GM12874 (cell line): Measurements from ENCODE around the gene MFSD12.

ENCODE experiments used
- TF ChIP-seq, protein P1 (sequence below): IDR thresholded peaks from 2 replicates; pipeline ENCODE4 v1.5.1; 2011; ENCODE audit warnings: low read depth, mild to moderate bottlenecking, control low read depth, low read length, moderate library complexity; ENCODE audit not compliant: insufficient read depth

MFSD12 gene

DNA sequence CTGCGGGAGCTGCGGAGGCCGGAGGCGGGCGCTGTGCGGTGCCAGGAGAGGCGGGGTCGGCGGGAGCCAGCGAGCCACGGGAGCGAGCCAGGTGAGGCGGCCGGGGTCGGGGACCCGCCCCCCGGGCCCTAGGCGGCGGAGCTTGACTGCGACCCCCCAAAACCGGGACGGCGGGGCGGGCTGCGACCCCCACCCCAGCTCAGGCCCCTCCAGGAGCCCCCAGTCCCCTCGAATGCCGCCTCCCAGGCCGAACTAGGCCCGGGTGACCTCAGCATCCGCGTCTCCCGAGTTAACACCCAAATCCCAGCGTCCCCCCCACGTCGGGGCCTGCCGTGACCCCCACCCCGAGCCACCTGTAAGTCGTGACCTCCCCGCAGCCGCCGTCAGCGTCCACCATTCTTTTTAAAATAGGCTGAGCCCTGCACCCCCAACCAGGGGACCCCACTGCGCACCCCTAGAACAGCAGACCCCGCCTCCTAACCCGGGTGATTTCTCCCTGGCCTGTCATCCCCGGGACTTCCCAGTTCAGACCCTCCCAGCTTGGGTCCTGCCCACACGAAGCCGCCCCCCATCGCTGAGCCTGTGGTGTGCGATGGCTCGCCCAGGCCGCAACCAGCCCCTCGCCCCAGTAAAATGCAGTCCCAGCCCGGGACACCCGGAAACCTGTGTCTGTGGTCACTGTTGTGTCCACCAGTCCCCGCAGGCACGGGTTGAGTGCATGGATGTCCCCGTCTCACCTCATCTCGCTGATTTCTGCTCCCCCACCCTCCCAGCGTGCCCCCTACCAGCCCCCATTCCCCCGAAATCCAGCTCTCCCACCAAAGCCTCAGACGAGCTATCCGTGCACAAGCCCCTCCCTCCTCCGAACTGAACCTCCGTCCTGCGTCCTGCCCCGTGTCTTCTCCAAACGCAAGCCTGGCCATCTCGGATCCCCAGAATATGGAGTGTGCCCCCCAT, 50.7 kb downstream of the MFSD12 start:
- TF ChIP-seq, protein P1, sequence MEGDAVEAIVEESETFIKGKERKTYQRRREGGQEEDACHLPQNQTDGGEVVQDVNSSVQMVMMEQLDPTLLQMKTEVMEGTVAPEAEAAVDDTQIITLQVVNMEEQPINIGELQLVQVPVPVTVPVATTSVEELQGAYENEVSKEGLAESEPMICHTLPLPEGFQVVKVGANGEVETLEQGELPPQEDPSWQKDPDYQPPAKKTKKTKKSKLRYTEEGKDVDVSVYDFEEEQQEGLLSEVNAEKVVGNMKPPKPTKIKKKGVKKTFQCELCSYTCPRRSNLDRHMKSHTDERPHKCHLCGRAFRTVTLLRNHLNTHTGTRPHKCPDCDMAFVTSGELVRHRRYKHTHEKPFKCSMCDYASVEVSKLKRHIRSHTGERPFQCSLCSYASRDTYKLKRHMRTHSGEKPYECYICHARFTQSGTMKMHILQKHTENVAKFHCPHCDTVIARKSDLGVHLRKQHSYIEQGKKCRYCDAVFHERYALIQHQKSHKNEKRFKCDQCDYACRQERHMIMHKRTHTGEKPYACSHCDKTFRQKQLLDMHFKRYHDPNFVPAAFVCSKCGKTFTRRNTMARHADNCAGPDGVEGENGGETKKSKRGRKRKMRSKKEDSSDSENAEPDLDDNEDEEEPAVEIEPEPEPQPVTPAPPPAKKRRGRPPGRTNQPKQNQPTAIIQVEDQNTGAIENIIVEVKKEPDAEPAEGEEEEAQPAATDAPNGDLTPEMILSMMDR, result no peak

DNA sequence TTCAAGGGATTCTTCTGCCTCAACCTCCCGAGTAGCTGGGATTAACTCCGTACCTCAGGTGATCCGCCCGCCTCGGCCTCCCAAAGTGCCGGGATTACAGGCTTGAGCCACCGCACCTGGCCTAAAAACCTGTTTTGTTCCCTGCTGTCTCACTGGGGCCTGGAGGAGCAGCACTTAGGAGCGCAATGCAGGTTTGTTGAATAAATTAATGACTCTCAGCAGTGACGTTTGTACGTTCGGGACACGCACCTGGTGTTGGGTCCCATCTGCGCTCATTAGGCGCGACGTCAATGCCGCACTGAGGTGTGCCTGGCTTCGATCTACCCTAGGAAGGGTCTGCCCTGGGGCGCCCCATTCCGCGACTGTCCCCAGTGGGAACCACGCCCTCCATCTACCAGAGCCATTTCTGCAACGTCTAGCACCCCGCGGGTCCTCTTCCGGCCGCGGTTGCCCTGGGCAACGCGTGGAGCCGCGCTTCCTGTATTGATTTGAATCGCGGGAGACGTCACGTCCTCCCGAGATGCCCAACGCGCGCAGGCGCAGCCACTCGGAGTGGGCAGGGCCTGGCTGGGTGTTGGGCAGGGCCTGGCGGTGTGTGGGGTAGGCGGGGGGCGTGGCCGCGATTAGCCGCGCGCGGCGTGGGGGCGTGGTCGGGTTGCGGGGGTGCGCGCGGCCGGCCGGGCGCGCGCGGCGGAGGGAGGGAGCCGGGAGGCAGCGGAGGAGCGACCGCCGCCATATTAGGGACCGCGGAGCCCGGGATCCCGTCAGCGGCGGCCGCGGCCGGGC, 51.6 kb downstream of the MFSD12 start, which contains the start of gene FZR1:
FZR1 (plus strand) TSS at position 714 of the 786 bp plus-strand sequence. CDS start 16,679 bp downstream, outside the sequence.
- TF ChIP-seq, protein P1, result no peak

DNA sequence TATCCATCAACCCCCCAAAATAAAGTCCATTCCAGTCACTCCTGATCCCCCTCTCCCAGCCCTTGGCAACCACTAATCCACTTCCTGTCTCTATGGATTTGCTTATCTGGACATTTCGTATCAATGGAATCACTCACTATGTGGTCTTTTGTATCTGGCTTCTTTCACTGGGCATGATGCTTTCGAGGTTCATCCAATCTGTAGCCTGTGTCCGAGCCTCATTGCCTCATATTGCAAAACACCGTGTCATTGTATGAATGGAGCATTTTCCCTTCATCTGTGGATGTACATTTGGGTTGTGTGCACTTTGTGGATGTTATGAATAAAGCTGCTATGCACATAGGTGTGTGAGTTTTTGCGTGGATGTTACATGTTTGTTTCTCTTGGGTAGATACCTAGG, 52.7 kb downstream of the MFSD12 start:
- TF ChIP-seq, protein P1, result no peak

DNA sequence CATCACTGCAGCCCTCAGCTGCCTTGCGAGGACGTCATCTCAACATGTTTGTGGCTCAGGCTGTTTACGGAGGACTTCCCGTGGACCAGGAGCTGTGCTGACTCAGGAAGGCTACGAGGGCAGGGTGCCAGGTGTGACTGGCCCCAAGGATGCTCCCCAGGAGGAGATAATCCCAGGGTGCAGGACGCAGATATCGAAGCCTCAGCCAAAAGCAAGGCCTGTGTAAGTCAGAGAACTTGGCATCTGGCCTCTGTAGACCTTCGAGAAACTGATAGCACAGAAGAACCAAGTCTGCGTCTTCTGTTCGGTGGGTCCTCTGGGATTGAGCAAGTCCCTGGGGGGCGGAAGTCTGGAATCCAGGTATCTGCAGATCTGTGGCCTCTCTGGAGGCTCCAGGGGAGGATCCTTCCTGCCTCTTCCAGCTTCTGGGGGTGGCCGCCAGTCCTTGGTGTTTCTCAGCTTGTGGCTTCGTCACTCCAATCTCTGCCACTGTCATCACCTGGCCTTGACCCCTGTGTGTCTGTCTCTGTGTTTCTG, 54.3 kb downstream of the MFSD12 start:
- TF ChIP-seq, protein P1, result no peak

DNA sequence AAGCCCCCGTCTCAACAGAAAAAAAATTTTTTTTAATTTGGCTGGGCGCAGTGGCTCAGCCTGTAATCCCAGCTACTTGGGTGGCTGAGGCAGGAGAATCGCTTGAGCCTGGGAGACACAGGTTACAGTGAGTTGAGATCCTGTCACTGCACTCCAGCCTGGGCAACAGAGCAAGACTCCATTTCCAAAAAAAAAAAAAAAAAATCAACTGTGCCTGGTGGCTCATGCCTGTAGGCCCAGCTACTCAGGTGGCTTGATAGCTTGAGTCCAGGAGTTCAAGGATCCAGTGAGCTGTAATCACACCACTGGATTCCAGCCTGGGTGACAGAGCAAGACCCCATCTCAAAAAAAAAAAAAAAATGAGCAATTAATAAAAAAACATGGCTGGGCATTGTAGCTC, 55.6 kb downstream of the MFSD12 start:
- TF ChIP-seq, protein P1, result no peak

DNA sequence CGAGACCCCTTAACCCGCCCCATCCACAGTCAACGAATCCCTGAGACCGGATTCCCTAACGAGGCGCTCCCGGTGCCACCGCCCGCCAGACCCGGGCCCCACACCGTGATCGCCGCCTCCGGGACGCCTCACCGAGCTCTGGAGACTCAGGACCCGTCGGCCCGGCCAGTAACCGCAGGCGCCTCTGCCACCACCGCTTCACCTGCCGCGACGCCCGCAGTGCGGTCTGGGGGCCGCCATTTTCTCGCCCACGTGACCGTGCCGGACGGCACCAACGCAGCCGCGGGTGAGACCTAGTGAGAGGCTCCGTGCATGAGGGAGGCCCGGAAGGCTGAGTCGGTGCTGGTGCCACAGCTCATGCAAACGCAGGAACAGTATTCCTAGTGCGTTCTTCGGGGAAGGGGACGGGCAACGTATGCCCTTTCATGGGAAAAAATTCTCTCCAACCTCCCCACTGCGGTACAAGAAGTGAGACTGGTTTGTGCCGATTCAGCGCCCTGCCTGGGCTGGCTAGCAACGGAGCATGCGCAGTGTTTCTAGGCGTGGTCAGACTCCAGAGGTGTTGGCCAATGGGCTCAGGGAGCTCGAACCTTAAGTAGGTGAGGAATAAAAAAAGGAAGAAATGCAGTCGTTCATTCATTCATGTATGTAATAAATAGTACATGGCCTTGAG, 56.8 kb downstream of the MFSD12 start, which contains the start of gene DOHH:
DOHH (minus strand) TSS at position 246 of the 673 bp plus-strand sequence. CDS start 3,860 bp downstream, outside the sequence.
- TF ChIP-seq, protein P1, result no peak
